NCI-H2196 (cell line): ENCODE results near the gene ST13.
"Not testable (repeated sequence)": the region's sequence is repeated elsewhere in the genome, so short reads cannot be mapped to it uniquely, and the experiment has no call there.

Source experiments
- DNase-seq: peaks from one replicate; lab custom pipeline; 2025; ENCODE audit not compliant: unreplicated experiment; lab: John Stamatoyannopoulos, UW

ST13 gene

DNA sequence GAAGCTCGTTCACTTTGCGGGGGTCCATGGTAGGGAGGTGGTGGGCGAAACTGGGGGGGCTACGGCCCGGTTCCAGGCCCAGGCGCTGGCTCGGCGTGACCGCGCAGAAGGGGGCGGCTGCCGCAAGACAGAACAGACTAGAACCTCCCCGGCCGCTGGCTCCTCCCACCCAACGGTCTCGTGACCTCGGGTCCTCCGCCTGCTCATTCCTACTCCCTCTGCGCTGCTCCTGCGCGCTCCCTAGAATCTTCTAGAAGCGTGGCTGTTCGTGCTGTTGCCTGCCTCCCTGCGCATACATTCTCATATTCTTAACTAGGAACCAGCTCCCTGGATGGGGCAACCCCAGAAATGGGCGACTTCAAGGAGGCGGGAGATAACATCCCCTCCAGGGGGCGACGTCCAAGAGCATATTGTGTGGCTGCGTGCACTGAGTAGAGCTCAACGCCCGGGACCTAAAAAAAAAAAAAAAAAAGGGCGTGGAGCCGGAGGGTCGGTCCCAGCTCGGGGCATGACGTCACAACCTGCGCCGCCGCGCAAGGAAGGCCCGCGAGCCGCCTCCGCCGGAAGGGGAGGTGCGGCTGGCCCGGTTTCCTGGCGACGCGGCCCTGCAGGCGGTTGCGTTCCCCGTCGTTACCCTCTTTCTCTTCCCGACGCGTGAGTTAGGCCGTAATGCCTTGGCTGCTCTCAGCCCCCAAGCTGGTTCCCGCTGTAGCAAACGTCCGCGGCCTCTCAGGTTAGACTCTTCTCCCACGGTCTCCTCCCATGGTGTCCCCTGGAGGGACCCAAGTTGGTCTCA lies at the start of gene ST13, which contains the start of gene XPNPEP3:
Gene ST13 (minus strand): TSS at position 127 of the 796 bp plus-strand sequence. CDS start 99 bp downstream, at position 28.
Gene XPNPEP3 (plus strand): TSS at position 636 of the 796 bp plus-strand sequence. CDS start 34 bp downstream, at position 670.
- peak; percentile 95 for DNase-seq

DNA sequence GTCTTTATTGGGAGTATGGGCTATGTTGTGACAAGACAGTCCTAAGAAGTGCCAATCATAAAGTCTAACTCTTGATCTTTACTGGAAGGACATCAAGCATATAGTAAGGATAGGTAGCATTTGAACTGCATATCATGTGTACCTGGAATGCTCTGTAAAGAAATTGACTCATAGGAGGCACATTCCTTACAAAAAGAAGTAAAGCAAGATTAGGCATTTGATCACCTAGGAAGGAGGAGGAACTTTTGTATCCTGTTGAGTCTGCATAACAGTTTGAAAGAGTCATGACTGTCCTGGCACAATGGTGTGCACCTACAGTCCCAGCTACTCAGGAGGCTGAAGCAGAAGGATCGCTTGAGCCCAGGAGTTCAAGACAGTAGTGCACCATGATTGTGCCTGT lies 47.7 kb upstream of the ST13 start:
- DNase-seq = no peak

DNA sequence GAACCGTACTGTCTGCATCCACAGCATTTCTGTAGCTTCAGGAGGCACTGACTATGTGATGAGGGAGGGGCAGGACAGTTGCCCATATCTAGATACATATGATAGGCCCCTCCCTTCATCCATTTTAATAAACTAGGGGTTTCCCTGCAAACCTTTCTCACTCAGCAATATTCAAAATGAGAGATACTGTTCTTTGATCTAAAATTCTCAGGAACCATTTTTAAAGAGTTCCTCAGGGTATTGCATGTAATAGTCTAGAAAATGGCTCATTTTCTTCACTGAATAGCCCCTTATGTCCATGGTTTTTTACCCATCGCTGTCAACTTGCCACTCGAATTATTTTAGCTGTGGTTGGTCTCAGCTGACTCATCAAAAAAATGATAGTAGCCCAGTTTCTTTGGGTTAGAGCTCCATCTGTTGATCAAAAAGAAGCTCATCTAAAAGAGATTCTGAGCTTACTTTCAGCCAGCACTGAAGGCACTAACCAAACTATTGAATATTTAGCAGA lies 42.5 kb upstream of the ST13 start:
- DNase-seq = peak; percentile 69

DNA sequence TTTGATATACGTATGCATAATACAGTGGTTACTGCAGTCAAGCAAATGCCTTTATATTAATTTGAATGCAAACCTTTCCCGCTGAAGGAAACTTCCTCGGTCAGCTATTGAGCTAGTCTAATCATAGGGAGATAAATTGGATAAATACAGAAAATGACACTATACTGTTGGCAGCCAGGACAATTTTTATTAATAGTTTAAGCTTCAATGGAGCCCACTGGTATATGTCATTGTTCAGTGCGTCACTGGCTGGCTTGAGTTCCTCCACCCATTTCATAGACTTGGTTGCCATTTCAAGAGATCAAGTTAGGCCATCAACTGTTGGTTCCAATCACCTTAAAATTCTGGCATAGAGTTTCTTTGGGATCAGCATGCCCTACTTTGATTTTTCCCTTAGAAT lies 38.0 kb upstream of the ST13 start:
- DNase-seq = no peak

DNA sequence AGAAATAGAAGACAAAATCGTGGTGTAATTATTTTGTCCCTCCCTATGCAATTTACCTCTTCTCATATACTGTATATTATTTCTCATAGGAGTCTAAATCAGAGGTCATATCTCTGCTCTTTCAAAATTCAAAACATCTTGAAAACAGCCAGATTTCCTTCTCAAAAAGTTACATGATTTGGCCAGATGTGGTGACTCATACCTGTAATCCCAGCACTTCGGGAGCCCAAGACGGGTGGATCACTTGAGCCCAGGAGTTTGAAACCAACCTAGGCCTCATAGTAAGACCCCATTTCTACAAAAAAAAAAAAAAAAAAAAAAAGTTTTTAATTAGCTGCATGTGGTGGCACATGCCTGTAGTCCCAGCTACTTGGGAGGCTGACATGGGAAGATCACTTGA lies 34.4 kb upstream of the ST13 start:
- DNase-seq = no peak

DNA sequence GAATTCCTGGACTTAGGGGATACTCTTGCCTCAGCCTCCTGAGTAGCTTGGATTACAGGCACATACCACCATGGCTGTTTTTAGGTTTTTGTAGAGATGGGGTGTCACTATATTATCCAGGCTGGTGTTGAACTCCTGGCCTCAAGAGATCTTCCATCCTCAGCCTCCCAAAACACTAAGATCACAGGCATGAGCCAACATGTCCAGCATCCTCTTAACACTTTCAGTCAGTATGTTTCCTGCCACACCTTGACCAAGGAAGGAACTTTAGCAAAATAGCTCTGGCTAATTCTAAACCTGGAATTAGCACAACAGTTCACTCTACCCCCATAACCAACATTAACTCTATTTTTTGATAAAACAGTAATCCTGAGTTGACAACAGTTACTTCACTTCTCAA lies 32.7 kb upstream of the ST13 start:
- no peak for DNase-seq

DNA sequence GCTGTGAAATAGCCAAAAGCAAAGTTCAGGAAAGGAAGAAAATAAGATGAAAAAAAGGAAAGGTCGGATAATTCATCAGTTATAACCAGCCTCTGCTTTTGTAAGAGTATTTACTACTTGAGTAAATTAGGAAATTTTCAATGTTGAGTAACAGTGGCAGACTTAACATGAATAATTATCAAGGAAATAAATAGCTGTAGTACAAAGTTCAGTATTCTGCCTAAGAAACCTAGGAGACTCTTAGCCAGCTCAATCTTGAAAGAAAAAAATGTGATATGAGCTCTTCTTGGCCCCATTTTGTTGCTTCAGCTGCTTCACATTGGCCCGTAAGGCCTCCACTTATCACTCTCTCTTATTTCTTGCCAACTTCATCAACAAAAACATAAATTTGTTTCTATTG lies 22.5 kb upstream of the ST13 start:
- DNase-seq = no peak

DNA sequence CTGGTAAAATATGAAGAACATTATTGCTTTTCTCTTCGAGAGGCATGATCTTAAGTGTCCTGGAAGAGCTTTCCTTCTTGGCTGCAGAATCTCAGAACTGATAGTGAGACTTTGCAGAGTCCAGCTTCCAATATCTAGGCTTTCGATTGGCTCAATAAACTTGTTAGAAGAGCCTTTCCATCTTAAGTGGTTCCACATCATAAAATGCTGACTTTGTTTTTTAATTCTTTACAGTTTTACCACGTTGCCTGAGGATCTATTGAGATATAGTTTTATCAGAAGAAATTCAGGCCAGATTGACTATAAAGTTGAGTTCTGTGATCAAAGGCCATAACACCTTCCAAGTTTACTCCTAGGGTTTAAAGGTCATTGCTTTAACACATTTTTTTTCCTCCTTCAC lies 21.0 kb upstream of the ST13 start:
- DNase-seq = no peak

DNA sequence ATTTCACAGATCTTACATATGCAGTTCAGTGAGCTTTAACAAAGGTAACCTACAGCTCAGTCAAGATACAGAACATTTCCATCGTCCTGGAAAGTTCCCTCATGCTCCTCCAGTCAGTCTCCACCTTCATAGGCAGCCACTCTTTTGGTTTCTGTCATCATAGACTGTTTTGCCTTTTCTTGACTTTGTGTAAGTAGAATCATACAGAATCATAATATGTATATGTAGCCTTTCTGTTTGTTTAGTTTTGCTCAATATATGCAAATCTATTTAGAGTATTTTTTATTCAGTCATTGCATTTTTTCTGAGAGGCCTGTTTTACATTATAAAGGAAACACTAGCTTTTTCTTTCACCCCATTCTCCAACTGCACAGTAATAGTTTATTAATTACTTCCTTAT lies 20.5 kb upstream of the ST13 start:
- DNase-seq = no peak

DNA sequence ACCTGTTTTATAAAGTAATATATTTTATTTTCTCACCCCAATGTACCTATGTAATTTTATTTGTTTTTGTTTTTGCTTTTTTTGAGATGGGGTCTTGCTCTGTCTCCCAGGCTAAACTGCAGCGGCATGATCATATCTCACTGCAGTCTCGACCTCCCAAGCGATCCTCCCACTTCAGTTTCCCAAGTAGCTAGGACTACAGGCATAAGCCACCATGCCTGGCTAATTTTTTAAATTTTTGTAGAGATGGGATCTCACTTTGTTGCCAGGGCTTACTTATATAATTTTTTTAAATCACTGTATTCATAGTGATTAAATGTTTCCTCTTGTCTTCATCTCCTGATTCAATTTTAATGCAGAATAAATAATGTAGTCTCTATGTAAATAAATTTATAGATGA lies 18.7 kb upstream of the ST13 start:
- no peak for DNase-seq

DNA sequence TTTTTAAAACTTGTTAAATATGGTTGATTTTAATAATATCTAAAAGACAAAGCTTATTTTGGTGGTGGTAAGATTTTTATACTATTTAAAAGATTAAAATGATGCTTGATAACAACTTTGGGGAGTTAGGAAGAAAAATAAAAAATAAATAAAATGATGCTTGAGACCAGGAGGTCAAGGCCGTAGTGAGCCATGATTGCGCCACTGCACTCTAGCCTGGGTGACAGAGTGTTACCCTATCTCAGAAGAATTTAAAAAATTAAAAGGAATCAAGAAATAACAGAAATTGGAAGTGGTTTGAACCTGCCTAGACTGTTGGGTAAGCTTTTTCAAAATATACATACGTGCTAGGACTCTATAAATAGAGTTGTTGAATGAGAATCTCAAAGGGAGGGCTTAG lies 17.6 kb upstream of the ST13 start:
- no peak for DNase-seq

DNA sequence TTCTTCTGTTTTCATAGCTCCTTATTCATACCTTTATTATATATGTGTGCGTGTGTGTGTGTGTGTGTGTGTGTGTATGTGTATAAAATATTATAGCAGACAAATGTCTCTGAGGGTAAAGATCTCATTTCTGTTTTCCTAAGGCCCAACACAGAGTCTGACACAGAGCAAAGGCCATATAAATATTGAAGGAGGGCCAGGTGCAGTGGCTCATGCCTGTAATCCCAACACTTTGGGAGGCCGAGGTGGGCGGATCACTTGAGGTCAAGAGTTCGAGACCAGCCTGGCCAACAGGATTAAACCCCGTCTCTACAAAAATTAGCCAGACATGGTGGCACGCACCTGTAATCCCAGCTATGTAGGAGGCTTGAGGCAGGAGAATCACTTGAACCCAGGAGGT lies 11.9 kb upstream of the ST13 start:
- not testable (repeated sequence) for DNase-seq

DNA sequence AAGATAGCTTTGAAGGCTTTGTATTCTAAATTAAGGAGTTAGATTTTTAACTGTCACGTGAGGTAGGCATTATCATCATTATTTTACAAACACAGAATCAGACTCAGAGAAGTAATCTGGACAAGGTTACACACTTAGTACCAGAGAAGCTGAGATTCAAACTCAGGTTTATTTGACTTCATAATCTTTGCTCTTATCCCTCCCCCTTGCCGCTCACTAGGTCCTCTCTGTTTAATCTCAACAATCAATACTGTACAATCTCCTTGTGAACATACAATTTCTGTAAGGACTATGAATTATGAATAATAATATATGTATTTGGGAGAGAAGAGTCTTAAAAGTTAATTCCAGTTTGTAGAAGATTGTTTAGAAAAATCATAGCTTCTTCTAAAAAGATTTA lies 10.7 kb upstream of the ST13 start:
- DNase-seq = no peak

DNA sequence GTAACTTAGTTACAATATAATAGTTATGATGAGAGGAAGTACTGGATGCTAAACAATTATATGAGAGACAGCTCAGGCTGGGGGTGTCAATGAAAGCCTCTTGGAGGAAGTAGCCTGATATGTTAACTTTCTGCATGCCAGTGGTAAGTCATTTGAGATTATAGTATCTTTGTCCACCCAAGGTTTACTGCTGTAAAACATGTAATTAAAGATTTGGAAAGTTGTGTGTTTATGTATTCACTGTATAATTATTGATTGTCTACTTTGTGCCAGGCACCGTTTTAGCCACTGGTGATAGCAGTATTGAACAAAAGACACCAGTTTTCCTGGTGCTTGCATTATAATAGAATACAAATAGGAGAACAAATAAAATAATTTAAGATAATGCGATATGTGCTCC lies 6.1 kb upstream of the ST13 start:
- DNase-seq = no peak

DNA sequence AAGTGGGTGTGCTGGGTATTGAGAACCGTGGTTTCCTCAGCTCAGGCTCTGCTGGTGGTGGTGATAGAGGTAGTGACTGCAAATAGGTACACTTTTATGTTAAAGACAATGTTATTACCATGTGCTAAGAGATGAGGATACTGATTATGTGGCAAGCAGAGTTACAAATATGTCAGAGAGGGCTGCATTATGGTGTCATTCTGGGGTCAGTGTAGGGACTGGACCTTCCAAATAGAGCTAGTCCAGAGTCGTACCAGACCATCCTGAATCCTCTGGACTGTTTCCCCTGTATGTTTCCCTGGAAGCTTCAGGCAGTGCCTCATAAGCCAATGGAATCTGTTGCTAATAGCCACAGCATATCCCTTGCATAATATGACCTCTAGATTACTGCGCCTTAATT lies 5.6 kb upstream of the ST13 start, which contains the start of gene DNAJB7:
Gene DNAJB7 (minus strand): TSS at position 101 of the 400 bp plus-strand sequence. CDS start 119 bp downstream, outside the sequence.
- no peak for DNase-seq

DNA sequence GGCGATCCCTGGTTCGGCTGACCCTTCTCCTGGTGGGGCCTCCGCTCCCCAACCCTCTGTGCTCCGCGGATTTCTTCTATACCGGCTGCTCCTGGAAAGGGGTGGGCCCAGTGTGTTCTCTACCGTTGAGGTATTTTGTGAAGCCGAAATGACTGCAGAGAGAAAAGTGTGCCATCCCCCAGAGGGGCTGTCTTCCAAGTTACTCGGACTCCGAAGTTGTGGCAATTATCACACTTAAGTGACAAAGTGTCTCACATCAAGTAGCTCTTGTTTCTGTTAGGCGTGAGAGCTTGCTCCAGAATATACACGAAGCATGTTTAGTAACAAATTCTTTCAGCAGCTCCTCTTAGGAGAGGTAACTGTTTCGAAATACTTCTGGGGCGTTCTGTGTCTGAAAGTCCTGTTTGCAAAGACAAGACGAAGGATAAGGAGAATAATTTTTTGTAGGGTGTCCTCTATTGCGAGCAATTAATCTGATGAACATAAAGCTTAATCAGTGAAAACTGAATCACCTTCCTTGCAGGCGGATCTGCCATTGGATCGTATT lies 943 bp upstream of the ST13 start:
- DNase-seq = no peak

DNA sequence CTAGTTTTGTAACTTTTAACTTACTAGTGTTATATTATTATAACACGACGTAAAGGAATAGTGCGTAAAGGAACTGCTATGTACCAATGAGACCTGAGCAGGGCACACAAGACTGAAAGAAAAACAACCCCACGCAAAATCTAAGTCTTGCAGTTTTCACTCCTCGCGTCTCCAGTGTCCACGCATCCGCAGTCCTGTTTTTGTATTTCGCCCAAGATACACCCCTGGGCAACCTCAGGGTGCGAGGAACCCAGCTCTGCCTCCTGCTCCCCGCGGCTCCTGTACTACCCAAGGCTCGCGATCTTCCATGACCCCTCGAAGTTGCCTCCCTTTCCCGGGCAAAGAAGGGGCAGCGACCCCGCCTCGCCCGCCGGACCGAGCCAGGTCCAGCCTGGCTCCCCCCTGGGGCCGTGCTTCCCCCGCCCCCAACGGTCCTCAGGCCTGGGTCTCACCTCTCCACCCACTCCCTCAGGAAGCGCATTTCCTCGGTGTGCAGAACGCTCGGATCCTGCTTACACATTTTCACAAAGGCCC lies 393 bp downstream of the ST13 start:
- no peak for DNase-seq

DNA sequence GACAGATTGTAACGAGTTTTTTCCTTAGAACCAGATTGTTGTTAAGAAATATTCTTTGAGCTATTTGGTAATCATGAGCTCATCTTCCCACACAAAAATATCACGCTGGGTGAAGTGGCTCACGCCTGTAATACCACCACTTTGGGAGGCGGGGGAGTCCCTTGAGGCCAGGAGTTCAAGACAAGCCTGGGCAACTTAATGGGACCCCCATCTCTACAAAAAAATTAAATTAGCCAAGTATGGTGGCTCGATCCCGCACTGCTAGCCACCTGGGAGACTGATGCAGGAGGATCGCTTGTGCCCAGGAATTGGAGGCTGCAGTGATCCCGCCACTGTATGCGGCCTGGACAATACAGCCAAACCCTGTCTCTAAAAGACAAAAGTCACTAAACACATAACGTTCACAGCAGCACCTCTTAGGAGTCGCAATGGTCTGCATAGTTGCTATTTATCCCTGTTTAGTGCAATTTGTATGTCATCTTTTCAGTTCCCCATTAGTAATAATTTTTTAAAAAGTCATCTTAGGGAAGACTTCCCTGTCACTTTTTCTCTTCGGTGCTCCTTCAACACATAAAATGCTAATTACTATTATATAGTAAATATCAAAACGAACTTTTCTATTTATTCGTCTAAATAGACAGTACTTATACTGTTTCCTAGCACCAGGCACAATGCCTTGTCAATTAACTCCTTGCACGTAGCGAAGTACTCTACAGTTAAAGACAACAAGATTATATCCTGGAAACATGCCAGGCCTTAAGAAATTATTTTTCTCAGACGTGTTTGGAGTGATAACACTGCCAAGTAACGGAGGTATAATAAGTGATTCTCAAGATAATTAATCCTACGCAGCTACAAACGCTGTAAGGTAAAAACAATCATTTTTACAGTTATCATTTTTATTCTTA lies 1.1 kb downstream of the ST13 start:
- DNase-seq = no peak

DNA sequence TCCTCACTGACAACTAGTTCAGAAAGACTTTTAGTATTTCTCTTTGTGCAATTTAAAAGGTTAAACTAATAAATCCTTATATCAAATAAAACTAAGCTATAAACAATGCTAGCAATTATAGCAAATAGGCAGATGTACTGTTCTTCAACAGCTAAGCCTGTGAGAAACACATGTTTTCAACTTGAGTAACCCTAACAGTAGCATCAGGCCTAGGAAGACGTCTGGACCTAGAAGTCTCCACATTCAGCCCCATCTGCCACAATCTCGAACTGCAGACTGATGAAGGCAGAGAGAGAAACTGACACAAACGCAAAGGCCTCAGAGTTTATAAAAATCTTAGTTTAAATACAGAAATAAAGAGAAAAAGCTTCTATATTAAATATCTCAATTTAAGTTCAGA lies 2.5 kb downstream of the ST13 start:
- no peak for DNase-seq

DNA sequence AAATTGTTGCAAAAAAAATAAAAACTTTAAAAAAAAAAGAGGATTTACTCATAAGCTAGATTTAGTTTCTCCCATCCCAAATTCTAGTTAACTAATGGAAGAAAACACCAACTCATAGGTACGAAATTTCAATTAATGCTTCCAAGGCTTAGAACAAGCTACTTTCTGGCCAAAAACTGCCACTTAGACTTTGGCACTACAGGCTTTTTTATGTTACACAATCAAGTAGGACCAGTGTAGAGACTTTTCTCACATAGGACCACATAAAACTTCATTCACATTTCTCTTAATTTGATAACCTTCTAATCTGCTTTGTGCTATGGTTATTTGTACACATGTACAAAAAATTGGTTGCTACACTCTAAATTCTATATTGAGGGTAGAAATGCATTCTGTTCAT lies 3.1 kb downstream of the ST13 start:
- no peak for DNase-seq

DNA sequence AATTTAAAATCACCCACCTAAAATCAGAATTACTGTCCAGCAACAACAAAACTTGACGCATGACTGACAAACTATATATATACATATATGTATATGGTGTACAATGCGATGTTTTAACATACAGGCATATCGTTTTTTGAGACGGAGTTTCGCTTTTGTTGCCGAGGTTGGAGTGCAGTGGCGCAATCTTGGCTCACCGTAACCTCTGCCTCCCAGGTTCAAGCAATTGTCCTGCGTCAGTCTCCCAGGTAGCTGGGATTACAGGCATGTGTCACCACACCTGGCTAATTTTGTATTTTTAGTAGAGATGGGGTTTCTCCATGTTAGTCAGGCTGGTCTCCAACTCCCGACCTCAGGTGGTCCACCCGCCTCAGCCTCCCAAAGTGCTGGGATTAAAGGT lies 10.6 kb downstream of the ST13 start:
- DNase-seq = not testable (repeated sequence)
